ENCODE data around the gene CBFB.

DNA sequence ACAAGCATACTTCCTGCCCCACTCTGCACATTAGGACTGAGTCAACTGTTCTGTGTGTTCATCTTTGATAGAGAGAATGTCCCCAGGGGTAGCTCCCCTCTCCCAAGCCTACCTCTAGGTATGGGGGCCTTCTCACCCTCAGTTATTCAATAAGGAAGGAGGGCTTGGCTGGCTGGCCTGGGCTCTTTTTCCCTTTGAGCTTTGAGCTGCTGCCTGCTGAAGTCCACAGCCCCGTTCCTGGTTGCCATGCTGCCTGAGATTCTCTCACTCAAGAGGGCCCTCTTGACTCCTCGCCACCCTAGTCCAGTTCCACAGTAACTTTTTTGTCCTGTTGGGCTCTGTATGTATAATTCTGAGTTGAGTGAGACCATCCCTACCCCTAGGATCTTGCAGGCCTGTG lies 116.8 kb downstream of the CBFB start:
- TF ChIP-seq, protein P1, sequence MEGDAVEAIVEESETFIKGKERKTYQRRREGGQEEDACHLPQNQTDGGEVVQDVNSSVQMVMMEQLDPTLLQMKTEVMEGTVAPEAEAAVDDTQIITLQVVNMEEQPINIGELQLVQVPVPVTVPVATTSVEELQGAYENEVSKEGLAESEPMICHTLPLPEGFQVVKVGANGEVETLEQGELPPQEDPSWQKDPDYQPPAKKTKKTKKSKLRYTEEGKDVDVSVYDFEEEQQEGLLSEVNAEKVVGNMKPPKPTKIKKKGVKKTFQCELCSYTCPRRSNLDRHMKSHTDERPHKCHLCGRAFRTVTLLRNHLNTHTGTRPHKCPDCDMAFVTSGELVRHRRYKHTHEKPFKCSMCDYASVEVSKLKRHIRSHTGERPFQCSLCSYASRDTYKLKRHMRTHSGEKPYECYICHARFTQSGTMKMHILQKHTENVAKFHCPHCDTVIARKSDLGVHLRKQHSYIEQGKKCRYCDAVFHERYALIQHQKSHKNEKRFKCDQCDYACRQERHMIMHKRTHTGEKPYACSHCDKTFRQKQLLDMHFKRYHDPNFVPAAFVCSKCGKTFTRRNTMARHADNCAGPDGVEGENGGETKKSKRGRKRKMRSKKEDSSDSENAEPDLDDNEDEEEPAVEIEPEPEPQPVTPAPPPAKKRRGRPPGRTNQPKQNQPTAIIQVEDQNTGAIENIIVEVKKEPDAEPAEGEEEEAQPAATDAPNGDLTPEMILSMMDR (IDR thresholded peaks at IDR 0.05; ENCODE audit: low read depth, low read length), result no peak
- no peak for TF ChIP-seq EZH2phosphoT487 (IDR thresholded peaks at IDR 0.05; ENCODE audit: low read depth)

All from OCI-LY3 (cell line).